Measurements from ENCODE around the gene SRGAP2B.
"Not testable (repeated sequence)": the region's sequence is repeated elsewhere in the genome, so short reads cannot be mapped to it uniquely, and the experiment has no call there.

Gene SRGAP2B

DNA sequence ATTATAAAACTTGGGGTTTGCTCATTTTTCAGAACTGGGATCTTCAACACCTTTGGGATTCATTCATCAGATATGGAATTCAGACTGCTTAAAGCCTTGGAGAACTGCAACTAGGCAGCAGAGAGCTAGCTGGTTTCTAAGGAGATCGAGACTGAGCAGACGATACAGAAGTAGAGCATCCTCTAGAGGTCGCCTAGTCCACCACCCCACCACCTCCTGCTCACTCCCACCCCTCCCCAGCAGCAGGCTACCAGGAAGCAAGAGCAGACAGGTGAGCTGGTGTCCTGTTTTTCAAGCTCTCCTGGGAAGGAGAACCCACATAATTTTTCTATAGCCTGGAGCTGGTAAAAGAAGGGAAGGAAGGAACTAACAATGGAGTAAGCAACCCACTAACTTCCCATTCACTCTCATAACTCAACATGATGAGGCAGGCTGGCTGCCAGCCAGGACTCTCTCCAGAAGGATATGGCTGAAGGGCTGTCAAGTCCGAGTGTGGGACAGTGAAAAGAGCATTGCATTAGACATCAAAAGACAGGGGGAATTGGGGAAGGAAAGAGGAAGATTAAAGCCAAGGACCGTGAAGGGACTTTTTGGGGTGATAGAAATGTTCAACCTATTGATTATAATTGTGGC is 29.8 kb downstream of the SRGAP2B start:
- not testable (repeated sequence) for H3K27ac ChIP-seq (ENCODE audit: low read depth, low read length, poor library complexity, severe bottlenecking); H3K4me3 ChIP-seq (ENCODE audit: low read depth, low read length, poor library complexity, severe bottlenecking); H2AFZ ChIP-seq (ENCODE audit: low read length); H4K20me1 ChIP-seq (ENCODE audit: insufficient read depth, low read length); H3K79me2 ChIP-seq (ENCODE audit: insufficient read depth, low read length); H3F3A ChIP-seq (ENCODE audit: insufficient read depth, low read length); H3K9ac ChIP-seq (ENCODE audit: low read length); H3K4me1 ChIP-seq (ENCODE audit: insufficient read depth, low read length, severe bottlenecking); H3K9me3 ChIP-seq (ENCODE audit: low read length); H3K4me2 ChIP-seq (ENCODE audit: low read length); H3K9me2 ChIP-seq (ENCODE audit: low read depth, low read length); H3K27me3 ChIP-seq (ENCODE audit: insufficient read depth, low read length); H3K36me3 ChIP-seq (ENCODE audit: insufficient read depth, low read length)

DNA sequence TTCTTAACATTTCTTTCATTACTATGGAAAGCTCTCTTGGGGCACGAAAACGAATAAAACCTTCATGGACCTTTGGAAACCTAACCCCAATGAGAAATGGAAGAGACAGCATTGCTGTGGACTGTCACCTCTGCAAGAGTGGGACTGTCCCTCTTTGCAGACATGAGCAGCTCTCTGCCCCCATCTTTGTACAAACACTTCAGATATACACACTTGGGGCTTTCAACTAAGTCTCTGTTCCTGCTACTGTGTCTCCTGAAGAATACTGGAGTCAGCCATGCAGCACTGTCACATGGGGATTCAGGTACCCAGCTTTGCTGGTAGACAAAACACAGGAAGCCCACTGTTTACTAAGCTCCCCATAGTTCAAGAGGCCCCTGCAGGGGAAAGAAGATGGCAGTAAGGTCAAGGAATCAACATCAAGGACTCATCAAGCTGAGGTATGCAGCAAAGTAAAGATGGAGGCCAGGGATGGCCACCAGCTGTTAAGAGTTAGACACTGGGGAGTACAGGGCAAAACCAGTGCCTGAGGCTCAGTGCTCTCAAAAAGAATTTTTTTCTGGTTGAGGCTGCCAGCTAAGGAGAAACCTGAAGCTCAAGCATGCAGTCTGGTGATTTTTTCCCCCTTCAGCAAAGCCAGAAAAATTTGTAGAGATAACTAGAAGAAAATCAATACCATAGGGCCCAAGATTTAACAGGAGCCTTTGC is 31.0 kb downstream of the SRGAP2B start:
- H3F3A ChIP-seq (ENCODE audit: insufficient read depth, low read length); H3K4me3 ChIP-seq (ENCODE audit: low read depth, low read length, poor library complexity, severe bottlenecking); H3K9me2 ChIP-seq (ENCODE audit: low read depth, low read length); H3K27ac ChIP-seq (ENCODE audit: low read depth, low read length, poor library complexity, severe bottlenecking); H3K4me2 ChIP-seq (ENCODE audit: low read length); H3K27me3 ChIP-seq (ENCODE audit: insufficient read depth, low read length); H3K9me3 ChIP-seq (ENCODE audit: low read length); H3K36me3 ChIP-seq (ENCODE audit: insufficient read depth, low read length); H3K79me2 ChIP-seq (ENCODE audit: insufficient read depth, low read length); H3K4me1 ChIP-seq (ENCODE audit: insufficient read depth, low read length, severe bottlenecking); H4K20me1 ChIP-seq (ENCODE audit: insufficient read depth, low read length); H2AFZ ChIP-seq (ENCODE audit: low read length); H3K9ac ChIP-seq (ENCODE audit: low read length): not testable (repeated sequence)

DNA sequence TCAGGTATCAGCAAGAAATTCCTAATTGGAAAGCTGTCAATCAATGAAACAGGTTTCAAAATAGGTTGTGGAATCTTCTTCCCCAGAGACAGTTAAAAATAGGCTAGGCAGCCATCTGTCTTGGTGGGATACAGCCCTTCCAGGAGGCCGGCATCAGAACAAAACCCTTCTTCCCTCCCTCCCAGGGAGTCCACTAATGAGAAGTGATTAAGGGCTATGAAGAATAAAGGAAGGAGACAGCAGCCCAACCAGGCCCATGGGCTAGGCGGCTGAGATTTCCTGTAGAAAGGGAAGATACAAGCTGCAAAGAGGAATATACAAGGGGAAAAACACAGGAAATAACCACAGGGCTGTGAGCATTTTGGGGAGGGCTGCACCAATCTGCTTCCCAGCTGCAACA is 31.8 kb downstream of the SRGAP2B start:
- not testable (repeated sequence) for H3K79me2 ChIP-seq (ENCODE audit: insufficient read depth, low read length); H3K27ac ChIP-seq (ENCODE audit: low read depth, low read length, poor library complexity, severe bottlenecking); H3K4me1 ChIP-seq (ENCODE audit: insufficient read depth, low read length, severe bottlenecking); H4K20me1 ChIP-seq (ENCODE audit: insufficient read depth, low read length); H3K9me2 ChIP-seq (ENCODE audit: low read depth, low read length); H3F3A ChIP-seq (ENCODE audit: insufficient read depth, low read length); H2AFZ ChIP-seq (ENCODE audit: low read length); H3K4me2 ChIP-seq (ENCODE audit: low read length); H3K9ac ChIP-seq (ENCODE audit: low read length); H3K4me3 ChIP-seq (ENCODE audit: low read depth, low read length, poor library complexity, severe bottlenecking); H3K36me3 ChIP-seq (ENCODE audit: insufficient read depth, low read length); H3K27me3 ChIP-seq (ENCODE audit: insufficient read depth, low read length); H3K9me3 ChIP-seq (ENCODE audit: low read length)

DNA sequence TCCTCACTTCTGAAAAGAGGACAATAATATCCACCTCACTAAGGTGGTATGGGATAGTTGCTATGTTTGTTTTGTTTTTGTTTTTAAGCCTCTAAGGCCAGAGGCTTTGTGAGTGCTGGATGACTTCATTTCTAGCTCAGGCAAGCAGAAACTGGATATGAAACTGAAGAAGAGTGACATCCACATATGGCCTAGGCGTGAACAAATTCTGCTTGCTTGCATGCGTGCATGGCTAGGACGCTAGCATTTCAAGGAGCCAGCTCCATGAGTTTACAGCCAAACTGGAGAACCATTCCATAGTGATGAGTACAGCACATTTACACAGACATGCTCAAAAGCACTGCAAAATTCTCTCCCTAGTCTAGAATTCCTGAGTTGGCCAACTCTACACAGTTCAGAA is 36.9 kb downstream of the SRGAP2B start:
- not testable (repeated sequence) for H3F3A ChIP-seq (ENCODE audit: insufficient read depth, low read length); H3K4me2 ChIP-seq (ENCODE audit: low read length); H3K27ac ChIP-seq (ENCODE audit: low read depth, low read length, poor library complexity, severe bottlenecking); H3K4me1 ChIP-seq (ENCODE audit: insufficient read depth, low read length, severe bottlenecking); H3K4me3 ChIP-seq (ENCODE audit: low read depth, low read length, poor library complexity, severe bottlenecking); H3K9me3 ChIP-seq (ENCODE audit: low read length); H3K36me3 ChIP-seq (ENCODE audit: insufficient read depth, low read length); H3K9ac ChIP-seq (ENCODE audit: low read length); H3K27me3 ChIP-seq (ENCODE audit: insufficient read depth, low read length); H2AFZ ChIP-seq (ENCODE audit: low read length); H3K9me2 ChIP-seq (ENCODE audit: low read depth, low read length); H4K20me1 ChIP-seq (ENCODE audit: insufficient read depth, low read length); H3K79me2 ChIP-seq (ENCODE audit: insufficient read depth, low read length)

DNA sequence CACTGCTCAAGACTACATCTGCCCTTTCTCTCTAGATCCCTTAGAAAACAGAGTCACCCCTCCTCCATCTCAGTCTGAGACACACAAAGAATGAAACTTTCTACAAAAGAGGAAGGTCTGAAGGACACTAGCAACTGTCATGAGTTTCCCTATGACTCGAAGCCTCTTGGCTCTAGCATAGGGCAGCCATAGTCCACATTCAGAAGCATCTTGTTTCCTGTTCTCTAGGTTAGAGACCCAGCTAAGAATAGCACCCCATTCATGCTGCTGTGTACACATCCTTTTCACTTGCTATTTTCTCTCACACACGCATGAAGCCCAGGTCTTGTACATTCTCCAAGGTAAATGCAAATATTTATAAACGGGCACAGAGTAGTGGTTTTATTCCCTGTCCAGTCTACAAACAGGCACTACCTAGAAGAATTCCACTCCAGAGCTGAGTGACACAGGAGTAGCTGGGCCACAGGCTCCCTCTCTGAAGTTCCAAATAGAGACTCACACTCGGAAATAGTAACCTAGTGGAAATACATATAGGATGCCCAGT is 39.8 kb downstream of the SRGAP2B start:
- not testable (repeated sequence) for H3K9me3 ChIP-seq (ENCODE audit: low read length); H3K27me3 ChIP-seq (ENCODE audit: insufficient read depth, low read length)

DNA sequence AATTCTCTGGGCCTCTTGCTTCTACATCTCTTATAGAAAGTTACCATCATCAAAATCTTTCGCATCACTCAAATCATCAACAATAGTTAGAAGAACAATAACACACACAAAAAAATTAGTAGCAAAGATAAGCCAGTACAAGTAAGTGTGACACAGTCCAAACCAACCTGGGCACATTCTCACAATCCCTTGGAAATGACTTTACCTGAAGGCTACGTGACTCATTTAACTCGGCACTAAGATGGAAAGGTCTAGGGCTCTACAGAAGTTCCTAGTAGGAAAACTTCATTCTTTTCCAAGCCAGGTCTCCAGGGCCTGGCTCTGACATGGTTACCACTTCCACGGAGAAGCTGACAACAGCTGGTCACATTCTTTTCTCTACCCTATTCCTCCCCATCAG is 41.7 kb downstream of the SRGAP2B start:
- not testable (repeated sequence) for H3K4me1 ChIP-seq (ENCODE audit: insufficient read depth, low read length, severe bottlenecking); H4K20me1 ChIP-seq (ENCODE audit: insufficient read depth, low read length); H3K27ac ChIP-seq (ENCODE audit: low read depth, low read length, poor library complexity, severe bottlenecking); H3F3A ChIP-seq (ENCODE audit: insufficient read depth, low read length); H3K79me2 ChIP-seq (ENCODE audit: insufficient read depth, low read length); H3K36me3 ChIP-seq (ENCODE audit: insufficient read depth, low read length); H3K4me2 ChIP-seq (ENCODE audit: low read length); H3K9ac ChIP-seq (ENCODE audit: low read length); H3K4me3 ChIP-seq (ENCODE audit: low read depth, low read length, poor library complexity, severe bottlenecking); H3K9me2 ChIP-seq (ENCODE audit: low read depth, low read length); H3K27me3 ChIP-seq (ENCODE audit: insufficient read depth, low read length); H2AFZ ChIP-seq (ENCODE audit: low read length); H3K9me3 ChIP-seq (ENCODE audit: low read length)

More for the DNA sequence above, 39.8 kb downstream of the SRGAP2B start:
- not testable (repeated sequence) for H3K4me2 ChIP-seq (ENCODE audit: low read length); H3K27ac ChIP-seq (ENCODE audit: low read depth, low read length, poor library complexity, severe bottlenecking); H3K9me2 ChIP-seq (ENCODE audit: low read depth, low read length); H3K79me2 ChIP-seq (ENCODE audit: insufficient read depth, low read length); H3K9ac ChIP-seq (ENCODE audit: low read length); H4K20me1 ChIP-seq (ENCODE audit: insufficient read depth, low read length); H3K4me1 ChIP-seq (ENCODE audit: insufficient read depth, low read length, severe bottlenecking); H3F3A ChIP-seq (ENCODE audit: insufficient read depth, low read length); H2AFZ ChIP-seq (ENCODE audit: low read length); H3K36me3 ChIP-seq (ENCODE audit: insufficient read depth, low read length); H3K4me3 ChIP-seq (ENCODE audit: low read depth, low read length, poor library complexity, severe bottlenecking)

DNA sequence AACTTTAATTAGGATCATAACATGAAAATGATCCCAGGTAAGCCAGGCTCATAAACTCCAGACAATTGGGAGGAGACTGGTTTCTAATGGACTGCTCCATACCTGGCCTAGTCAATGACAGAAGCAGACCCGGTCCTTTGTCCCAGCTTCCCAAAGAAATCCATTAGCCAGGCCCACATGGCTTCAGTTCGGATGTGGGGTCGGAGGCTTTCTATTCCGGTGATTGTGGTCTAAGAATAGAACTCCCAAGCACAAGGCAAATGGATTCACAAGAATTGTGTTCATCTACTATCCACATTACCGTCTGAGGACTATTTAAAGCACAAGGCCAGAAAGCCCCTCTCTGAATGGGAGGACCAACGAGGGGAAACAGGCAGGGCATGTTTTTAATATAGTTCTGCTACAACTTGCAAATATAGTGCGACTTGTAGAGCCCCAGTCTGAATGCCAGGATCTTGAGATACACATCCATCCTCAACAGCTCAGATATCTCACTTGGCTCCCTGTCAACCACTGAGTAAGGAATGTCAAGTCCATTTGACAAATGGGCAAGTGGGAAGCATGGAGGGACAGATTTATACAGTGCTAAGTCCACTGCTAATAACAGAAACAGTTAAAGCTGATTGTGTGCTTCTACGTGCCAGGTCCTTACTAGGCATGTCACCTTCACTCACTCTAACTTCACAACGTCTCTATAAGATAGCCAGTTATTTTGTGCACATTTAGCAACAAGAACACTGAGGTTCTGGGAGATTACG is 42.9 kb downstream of the SRGAP2B start:
- not testable (repeated sequence) for H3K27ac ChIP-seq (ENCODE audit: low read depth, low read length, poor library complexity, severe bottlenecking); H3K9ac ChIP-seq (ENCODE audit: low read length); H4K20me1 ChIP-seq (ENCODE audit: insufficient read depth, low read length); H3K36me3 ChIP-seq (ENCODE audit: insufficient read depth, low read length); H3K9me3 ChIP-seq (ENCODE audit: low read length); H3K4me1 ChIP-seq (ENCODE audit: insufficient read depth, low read length, severe bottlenecking); H3K4me3 ChIP-seq (ENCODE audit: low read depth, low read length, poor library complexity, severe bottlenecking); H3K9me2 ChIP-seq (ENCODE audit: low read depth, low read length); H3K79me2 ChIP-seq (ENCODE audit: insufficient read depth, low read length); H2AFZ ChIP-seq (ENCODE audit: low read length); H3K4me2 ChIP-seq (ENCODE audit: low read length); H3F3A ChIP-seq (ENCODE audit: insufficient read depth, low read length); H3K27me3 ChIP-seq (ENCODE audit: insufficient read depth, low read length)

Measured in OCI-LY1 (cell line).